ENCODE results near the gene SASH1.

The SASH1 gene

DNA sequence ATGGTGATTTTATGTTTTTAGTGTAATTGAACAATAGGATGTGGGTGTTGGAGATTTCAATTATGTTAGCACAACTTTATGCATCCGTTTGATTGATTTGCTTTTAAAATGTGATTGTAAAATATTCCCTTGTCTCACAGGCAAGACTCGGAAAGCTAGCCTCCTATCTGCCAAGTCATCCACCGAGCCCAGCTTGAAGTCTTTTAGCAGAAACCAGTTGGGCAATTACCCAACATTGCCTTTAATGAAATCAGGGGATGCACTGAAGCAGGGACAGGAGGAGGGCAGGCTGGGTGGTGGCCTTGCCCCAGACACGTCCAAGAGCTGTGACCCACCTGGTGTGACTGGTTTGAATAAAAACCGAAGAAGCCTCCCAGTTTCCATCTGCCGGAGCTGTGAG, 200.9 kb downstream of the SASH1 start:
- Histone ChIP-seq H3K36me3 (ENCODE audit: control insufficient read depth, low read length) (no peaks in the 10 kb centered on the region), H3F3A (ENCODE audit: control insufficient read depth, insufficient read depth) (no peaks in the 10 kb centered on the region)

DNA sequence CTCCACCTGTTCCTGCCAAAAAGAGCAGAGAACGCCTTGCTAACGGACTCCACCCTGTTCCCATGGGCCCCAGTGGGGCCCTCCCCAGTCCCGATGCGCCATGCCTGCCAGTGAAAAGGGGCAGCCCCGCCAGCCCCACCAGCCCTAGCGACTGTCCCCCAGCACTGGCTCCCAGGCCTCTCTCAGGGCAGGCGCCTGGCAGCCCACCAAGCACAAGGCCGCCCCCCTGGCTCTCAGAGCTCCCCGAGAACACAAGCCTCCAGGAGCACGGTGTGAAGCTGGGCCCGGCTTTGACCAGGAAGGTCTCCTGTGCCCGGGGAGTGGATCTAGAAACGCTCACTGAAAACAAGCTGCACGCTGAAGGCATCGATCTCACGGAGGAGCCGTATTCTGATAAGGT, 201.8 kb downstream of the SASH1 start:
- Histone ChIP-seq H3K4me2 (ENCODE audit: low read length) (no peak overlapping the region), H3K27ac (ENCODE audit: low read depth, low read length) (no peak overlapping the region), H4K20me1 (ENCODE audit: control insufficient read depth, insufficient read depth, low read depth, low read length) (no peaks in the 10 kb centered on the region), H3K27me3 (ENCODE audit: control insufficient read depth, low read length) (peaks cover 8% of the 10 kb centered on the region; the same call in 1 of the 2 replicates), H3K4me3 (ENCODE audit: low read length) (no peak overlapping the region), H3K9me3 (ENCODE audit: control insufficient read depth, insufficient read depth, low read length) (no peaks in the 10 kb centered on the region), H3K79me2 (ENCODE audit: control insufficient read depth, low read length) (no peaks in the 10 kb centered on the region), H3F3A (ENCODE audit: control insufficient read depth, insufficient read depth) (no peaks in the 10 kb centered on the region), H3K9me2 (replicated peaks; ENCODE audit: control insufficient read depth, low read length) (no peaks in the 10 kb centered on the region), H3K36me3 (ENCODE audit: control insufficient read depth, low read length) (no peaks in the 10 kb centered on the region), H3K4me1 (ENCODE audit: control insufficient read depth, low read length) (no peaks in the 10 kb centered on the region)
- TF ChIP-seq EZH2phosphoT487 (IDR thresholded peaks at IDR 0.05; ENCODE audit: borderline replicate concordance, low read length), result no peak
- TF ChIP-seq, protein P1, sequence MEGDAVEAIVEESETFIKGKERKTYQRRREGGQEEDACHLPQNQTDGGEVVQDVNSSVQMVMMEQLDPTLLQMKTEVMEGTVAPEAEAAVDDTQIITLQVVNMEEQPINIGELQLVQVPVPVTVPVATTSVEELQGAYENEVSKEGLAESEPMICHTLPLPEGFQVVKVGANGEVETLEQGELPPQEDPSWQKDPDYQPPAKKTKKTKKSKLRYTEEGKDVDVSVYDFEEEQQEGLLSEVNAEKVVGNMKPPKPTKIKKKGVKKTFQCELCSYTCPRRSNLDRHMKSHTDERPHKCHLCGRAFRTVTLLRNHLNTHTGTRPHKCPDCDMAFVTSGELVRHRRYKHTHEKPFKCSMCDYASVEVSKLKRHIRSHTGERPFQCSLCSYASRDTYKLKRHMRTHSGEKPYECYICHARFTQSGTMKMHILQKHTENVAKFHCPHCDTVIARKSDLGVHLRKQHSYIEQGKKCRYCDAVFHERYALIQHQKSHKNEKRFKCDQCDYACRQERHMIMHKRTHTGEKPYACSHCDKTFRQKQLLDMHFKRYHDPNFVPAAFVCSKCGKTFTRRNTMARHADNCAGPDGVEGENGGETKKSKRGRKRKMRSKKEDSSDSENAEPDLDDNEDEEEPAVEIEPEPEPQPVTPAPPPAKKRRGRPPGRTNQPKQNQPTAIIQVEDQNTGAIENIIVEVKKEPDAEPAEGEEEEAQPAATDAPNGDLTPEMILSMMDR (IDR thresholded peaks at IDR 0.05; ENCODE audit: low read depth, low read length, poor library complexity, severe bottlenecking), result no peak

More for the DNA sequence above, 200.9 kb downstream of the SASH1 start:
- Histone ChIP-seq H3K9me2 (replicated peaks; ENCODE audit: control insufficient read depth, low read length) (no peaks in the 10 kb centered on the region), H3K9me3 (ENCODE audit: control insufficient read depth, insufficient read depth, low read length) (no peaks in the 10 kb centered on the region), H3K27ac (ENCODE audit: low read depth, low read length) (no peak overlapping the region), H4K20me1 (ENCODE audit: control insufficient read depth, insufficient read depth, low read depth, low read length) (no peaks in the 10 kb centered on the region), H3K4me3 (ENCODE audit: low read length) (no peak overlapping the region), H3K4me1 (ENCODE audit: control insufficient read depth, low read length) (no peaks in the 10 kb centered on the region), H3K27me3 (ENCODE audit: control insufficient read depth, low read length) (peaks cover 8% of the 10 kb centered on the region; the same call in 1 of the 2 replicates), H3K4me2 (ENCODE audit: low read length) (no peak overlapping the region), H3K79me2 (ENCODE audit: control insufficient read depth, low read length) (no peaks in the 10 kb centered on the region)
- no peak for TF ChIP-seq EZH2phosphoT487 (IDR thresholded peaks at IDR 0.05; ENCODE audit: borderline replicate concordance, low read length)
- TF ChIP-seq, protein P1 (IDR thresholded peaks at IDR 0.05; ENCODE audit: low read depth, low read length, poor library complexity, severe bottlenecking), result no peak

DNA sequence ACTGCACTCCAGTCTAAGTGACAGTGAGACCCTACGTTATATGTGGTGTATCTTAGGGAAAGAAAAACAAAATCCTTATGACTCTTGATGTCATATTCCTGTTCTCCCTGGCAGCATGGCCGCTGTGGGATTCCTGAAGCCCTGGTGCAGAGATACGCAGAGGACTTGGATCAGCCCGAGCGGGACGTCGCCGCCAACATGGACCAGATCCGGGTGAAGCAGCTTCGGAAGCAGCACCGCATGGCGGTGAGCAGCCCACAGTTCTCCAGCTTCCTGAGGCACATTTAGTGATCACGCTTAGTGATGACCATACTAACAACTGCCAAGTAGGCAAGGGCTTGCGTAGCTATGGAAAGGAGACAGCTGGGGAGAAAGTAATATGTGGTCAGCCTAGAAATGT, 203.3 kb downstream of the SASH1 start:
- Histone ChIP-seq H3K4me1 (ENCODE audit: control insufficient read depth, low read length) (no peaks in the 10 kb centered on the region), H4K20me1 (ENCODE audit: control insufficient read depth, insufficient read depth, low read depth, low read length) (no peaks in the 10 kb centered on the region), H3K9me2 (replicated peaks; ENCODE audit: control insufficient read depth, low read length) (no peaks in the 10 kb centered on the region), H3K36me3 (ENCODE audit: control insufficient read depth, low read length) (no peaks in the 10 kb centered on the region), H3K27me3 (ENCODE audit: control insufficient read depth, low read length) (peaks cover 1% of the 10 kb centered on the region; the same call in 1 of the 2 replicates), H3K9me3 (ENCODE audit: control insufficient read depth, insufficient read depth, low read length) (no peaks in the 10 kb centered on the region), H3K4me3 (ENCODE audit: low read length) (no peak overlapping the region), H3F3A (ENCODE audit: control insufficient read depth, insufficient read depth) (no peaks in the 10 kb centered on the region), H3K79me2 (ENCODE audit: control insufficient read depth, low read length) (no peaks in the 10 kb centered on the region), H3K27ac (ENCODE audit: low read depth, low read length) (no peak overlapping the region), H3K4me2 (ENCODE audit: low read length) (no peak overlapping the region)
- TF ChIP-seq, protein P1 (IDR thresholded peaks at IDR 0.05; ENCODE audit: low read depth, low read length, poor library complexity, severe bottlenecking), result no peak
- no peak for TF ChIP-seq EZH2phosphoT487 (IDR thresholded peaks at IDR 0.05; ENCODE audit: borderline replicate concordance, low read length)

Data from DOHH2 (cell line).